SK-N-SH (cell line): ENCODE measurements around the gene MEX3A.

ENCODE experiments used
- MEF2A ChIP-seq: IDR thresholded peaks from 2 replicates; pipeline ENCODE4 v1.4.0; 2012; ENCODE audit warnings: low read depth, borderline replicate concordance
- MXI1 ChIP-seq: IDR thresholded peaks from 2 replicates; pipeline ENCODE4 v1.6.1; 2012; ENCODE audit warnings: mild to moderate bottlenecking, low read depth, low read length, improper control_type of control experiment
- NRF1 ChIP-seq: IDR thresholded peaks from 2 replicates; pipeline ENCODE4 v1.6.1; 2012; ENCODE audit warnings: low read depth, mild to moderate bottlenecking, low read length
- TF ChIP-seq, protein P1 (sequence below): fragments of 200-600 bp; sonication (generic); IDR thresholded peaks from 2 replicates; pipeline ENCODE4 v1.6.1; 2017; ENCODE audit warnings: antibody characterized with exemption, mild to moderate bottlenecking, moderate library complexity
- TF ChIP-seq, protein P2 (sequence below): fragments of 150-350 bp; IDR thresholded peaks from 2 replicates; pipeline ENCODE4 v1.6.1; 2016; ENCODE audit warnings: mild to moderate bottlenecking, low read depth, low read length

DNA sequence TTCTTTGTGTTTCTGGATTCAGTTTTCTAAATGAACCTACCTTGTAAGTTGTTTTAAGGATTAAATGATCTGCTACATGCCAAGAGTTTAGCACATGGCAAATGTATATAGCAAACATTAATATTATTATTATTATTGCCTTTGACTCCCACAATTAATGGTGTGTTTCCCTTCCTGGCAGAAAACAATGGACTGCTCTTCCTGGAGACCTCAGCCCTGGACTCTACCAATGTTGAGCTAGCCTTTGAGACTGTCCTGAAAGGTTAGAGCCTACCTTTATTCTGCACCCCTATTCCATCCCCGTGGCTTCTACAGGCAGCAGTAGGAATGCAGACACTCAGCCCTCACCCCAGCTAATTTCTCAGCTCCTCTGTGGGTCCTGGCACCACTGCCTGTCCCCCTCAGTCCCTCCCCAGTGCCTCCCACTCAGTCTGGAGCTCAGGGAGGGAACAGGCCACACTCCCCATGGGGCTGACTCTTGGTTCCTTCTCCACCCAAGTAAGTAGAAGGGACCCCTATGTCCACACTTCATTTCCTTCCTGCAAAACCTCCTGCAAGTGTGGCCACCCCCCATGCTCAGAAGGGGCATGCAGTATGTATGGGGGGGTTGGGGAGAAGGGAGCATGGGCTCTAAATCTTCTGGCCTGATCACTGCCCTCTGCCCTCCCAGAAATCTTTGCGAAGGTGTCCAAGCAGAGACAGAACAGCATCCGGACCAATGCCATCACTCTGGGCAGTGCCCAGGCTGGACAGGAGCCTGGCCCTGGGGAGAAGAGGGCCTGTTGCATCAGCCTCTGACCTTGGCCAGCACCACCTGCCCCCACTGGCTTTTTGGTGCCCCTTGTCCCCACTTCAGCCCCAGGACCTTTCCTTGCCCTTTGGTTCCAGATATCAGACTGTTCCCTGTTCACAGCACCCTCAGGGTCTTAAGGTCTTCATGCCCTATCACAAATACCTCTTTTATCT lies 12.5 kb downstream of the MEX3A start:
- TF ChIP-seq, protein P1, sequence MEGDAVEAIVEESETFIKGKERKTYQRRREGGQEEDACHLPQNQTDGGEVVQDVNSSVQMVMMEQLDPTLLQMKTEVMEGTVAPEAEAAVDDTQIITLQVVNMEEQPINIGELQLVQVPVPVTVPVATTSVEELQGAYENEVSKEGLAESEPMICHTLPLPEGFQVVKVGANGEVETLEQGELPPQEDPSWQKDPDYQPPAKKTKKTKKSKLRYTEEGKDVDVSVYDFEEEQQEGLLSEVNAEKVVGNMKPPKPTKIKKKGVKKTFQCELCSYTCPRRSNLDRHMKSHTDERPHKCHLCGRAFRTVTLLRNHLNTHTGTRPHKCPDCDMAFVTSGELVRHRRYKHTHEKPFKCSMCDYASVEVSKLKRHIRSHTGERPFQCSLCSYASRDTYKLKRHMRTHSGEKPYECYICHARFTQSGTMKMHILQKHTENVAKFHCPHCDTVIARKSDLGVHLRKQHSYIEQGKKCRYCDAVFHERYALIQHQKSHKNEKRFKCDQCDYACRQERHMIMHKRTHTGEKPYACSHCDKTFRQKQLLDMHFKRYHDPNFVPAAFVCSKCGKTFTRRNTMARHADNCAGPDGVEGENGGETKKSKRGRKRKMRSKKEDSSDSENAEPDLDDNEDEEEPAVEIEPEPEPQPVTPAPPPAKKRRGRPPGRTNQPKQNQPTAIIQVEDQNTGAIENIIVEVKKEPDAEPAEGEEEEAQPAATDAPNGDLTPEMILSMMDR = no peak
- TF ChIP-seq MEF2A = no peak
- no peak for TF ChIP-seq MXI1
- TF ChIP-seq, protein P2, sequence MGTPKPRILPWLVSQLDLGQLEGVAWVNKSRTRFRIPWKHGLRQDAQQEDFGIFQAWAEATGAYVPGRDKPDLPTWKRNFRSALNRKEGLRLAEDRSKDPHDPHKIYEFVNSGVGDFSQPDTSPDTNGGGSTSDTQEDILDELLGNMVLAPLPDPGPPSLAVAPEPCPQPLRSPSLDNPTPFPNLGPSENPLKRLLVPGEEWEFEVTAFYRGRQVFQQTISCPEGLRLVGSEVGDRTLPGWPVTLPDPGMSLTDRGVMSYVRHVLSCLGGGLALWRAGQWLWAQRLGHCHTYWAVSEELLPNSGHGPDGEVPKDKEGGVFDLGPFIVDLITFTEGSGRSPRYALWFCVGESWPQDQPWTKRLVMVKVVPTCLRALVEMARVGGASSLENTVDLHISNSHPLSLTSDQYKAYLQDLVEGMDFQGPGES = no peak
- no peak for TF ChIP-seq NRF1
